Panc1 (cell line): ENCODE measurements around the gene MAIP1. TPM values are rescaled to one million over a fixed set of nuclear protein-coding genes. Genes with fewer than 3 reads are reported as not detected.

Source experiments
- ATAC-seq: fragments of 200-7000 bp; cut with Tn5 transposase; 2 replicates; pipeline ENCODE4 v1.9.1; 2020; ENCODE audit warnings: mild to moderate bottlenecking, moderate library complexity
- BruUV-seq: library from RNA; stranded (reverse); fragments of 400-500 nt; replicated peaks from 2 replicates; lab custom pipeline; 2021; lab: Mats Ljungman, UMichigan
- CTCF ChIA-PET: fragments of 300-600 bp; sonication (Branson Sonifier 250); formaldehyde crosslinking; loops from one replicate; lab custom pipeline; 2022; ENCODE audit warnings: antibody characterized with exemption; lab: Charles Lee
- POLR2A ChIA-PET: fragments of 300-600 bp; sonication (Branson Sonifier 250); formaldehyde crosslinking; loops from one replicate; lab custom pipeline; 2022; ENCODE audit warnings: antibody characterized with exemption; lab: Charles Lee
- DNase-seq: peaks from one replicate; pipeline ENCODE4 v3.0.0-alpha.2; 2010; ENCODE audit warnings: low read depth, low spot score
- H3K27ac ChIP-seq: 2 replicates; pipeline ENCODE4 v1.5.1; 2011; ENCODE audit warnings: mild to moderate bottlenecking, low read length, inconsistent platforms
- H3K27me3 ChIP-seq: fragments of 200-500 bp; sonication (Bioruptor generic); 2 replicates; pipeline ENCODE4 v1.6.0; 2014; ENCODE audit warnings: low read length, inconsistent platforms; ENCODE audit not compliant: control insufficient read depth, insufficient read depth
- H3K36me3 ChIP-seq: fragments of 200-500 bp; sonication (Bioruptor generic); 2 replicates; pipeline ENCODE4 v1.5.1; 2014; ENCODE audit warnings: inconsistent platforms, mild to moderate bottlenecking, low read length, moderate library complexity; ENCODE audit not compliant: control insufficient read depth, insufficient read depth
- H3K4me1 ChIP-seq: 2 replicates; pipeline ENCODE4 v1.5.1; 2011; ENCODE audit warnings: inconsistent platforms, mild to moderate bottlenecking, low read length, moderate library complexity; ENCODE audit not compliant: control insufficient read depth, insufficient read depth
- H3K4me3 ChIP-seq, 2 experiments: 2 replicates each; pipeline ENCODE4 v1.5.1; 2011 to 2012; ENCODE audit warnings: low read depth in 2 of 2, low read length in 2 of 2, mild to moderate bottlenecking in 2 of 2, inconsistent platforms in 1 of 2, moderate library complexity in 1 of 2
- H3K9me3 ChIP-seq: fragments of 200-500 bp; sonication (Bioruptor generic); 2 replicates; pipeline ENCODE4 v1.5.1; 2014; ENCODE audit warnings: low read depth, mild to moderate bottlenecking, inconsistent platforms, low read length, moderate library complexity; ENCODE audit not compliant: control insufficient read depth, insufficient read depth
- POLR2AphosphoS5 ChIP-seq: IDR thresholded peaks from 2 replicates; pipeline ENCODE4 v1.6.1; 2012; ENCODE audit warnings: mild to moderate bottlenecking, low read depth, low read length, moderate library complexity
- SIN3A ChIP-seq: IDR thresholded peaks from 2 replicates; pipeline ENCODE4 v1.6.1; 2012; ENCODE audit warnings: low read depth, mild to moderate bottlenecking, low read length, moderate library complexity, borderline replicate concordance; ENCODE audit not compliant: insufficient read depth
- TCF7L2 ChIP-seq: IDR thresholded peaks from 2 replicates; pipeline ENCODE4 v1.6.1; 2011; ENCODE audit warnings: mild to moderate bottlenecking, low read depth, low read length, inconsistent platforms
- in situ Hi-C: cut with HindIII; loops from 2 replicates; pipeline ENCODE4 v1.10.0; 2016; ENCODE audit warnings: low sequenced_read_pairs, low pct_unique_long_range_greater_than_20kb
- intact Hi-C: fragments of 100-400 bp; cut with micrococcal nuclease; formaldehyde crosslinking; loops from one replicate; pipeline ENCODE4 v1.10.0; 2022; ENCODE audit not compliant: unreplicated experiment
- total RNA-seq: library from RNA; stranded (reverse); gene quantifications from one replicate; pipeline ENCODE4 v1.2.1, GENCODE V29; 2021; ENCODE audit not compliant: unreplicated experiment
- TF ChIP-seq, protein P1 (sequence below), 2 experiments: IDR thresholded peaks; 2 replicates each; pipeline ENCODE4 v1.6.1; 2011 to 2012; ENCODE audit warnings: low read depth in 2 of 2, control low read depth in 1 of 2, low read length in 1 of 2, mild to moderate bottlenecking in 1 of 2, moderate library complexity in 1 of 2; ENCODE audit not compliant: insufficient read depth in 1 of 2
- TF ChIP-seq, protein P2 (sequence below): fragments of 450-650 bp; IDR thresholded peaks from 2 replicates; pipeline ENCODE4 v1.5.1; 2017; ENCODE audit warnings: mild to moderate bottlenecking

Gene MAIP1
- total RNA-seq, 1 experiment from 2014 or later = 20.9 TPM

GRCh38 chr2:199982126-199982843, 26.9 kb downstream of the MAIP1 start:
- TF ChIP-seq TCF7L2 (no peak), POLR2AphosphoS5 (no peak), SIN3A (no peak)
- TF ChIP-seq, protein P1, sequence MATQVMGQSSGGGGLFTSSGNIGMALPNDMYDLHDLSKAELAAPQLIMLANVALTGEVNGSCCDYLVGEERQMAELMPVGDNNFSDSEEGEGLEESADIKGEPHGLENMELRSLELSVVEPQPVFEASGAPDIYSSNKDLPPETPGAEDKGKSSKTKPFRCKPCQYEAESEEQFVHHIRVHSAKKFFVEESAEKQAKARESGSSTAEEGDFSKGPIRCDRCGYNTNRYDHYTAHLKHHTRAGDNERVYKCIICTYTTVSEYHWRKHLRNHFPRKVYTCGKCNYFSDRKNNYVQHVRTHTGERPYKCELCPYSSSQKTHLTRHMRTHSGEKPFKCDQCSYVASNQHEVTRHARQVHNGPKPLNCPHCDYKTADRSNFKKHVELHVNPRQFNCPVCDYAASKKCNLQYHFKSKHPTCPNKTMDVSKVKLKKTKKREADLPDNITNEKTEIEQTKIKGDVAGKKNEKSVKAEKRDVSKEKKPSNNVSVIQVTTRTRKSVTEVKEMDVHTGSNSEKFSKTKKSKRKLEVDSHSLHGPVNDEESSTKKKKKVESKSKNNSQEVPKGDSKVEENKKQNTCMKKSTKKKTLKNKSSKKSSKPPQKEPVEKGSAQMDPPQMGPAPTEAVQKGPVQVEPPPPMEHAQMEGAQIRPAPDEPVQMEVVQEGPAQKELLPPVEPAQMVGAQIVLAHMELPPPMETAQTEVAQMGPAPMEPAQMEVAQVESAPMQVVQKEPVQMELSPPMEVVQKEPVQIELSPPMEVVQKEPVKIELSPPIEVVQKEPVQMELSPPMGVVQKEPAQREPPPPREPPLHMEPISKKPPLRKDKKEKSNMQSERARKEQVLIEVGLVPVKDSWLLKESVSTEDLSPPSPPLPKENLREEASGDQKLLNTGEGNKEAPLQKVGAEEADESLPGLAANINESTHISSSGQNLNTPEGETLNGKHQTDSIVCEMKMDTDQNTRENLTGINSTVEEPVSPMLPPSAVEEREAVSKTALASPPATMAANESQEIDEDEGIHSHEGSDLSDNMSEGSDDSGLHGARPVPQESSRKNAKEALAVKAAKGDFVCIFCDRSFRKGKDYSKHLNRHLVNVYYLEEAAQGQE (IDR thresholded peaks at IDR 0.05; ENCODE audit: insufficient read depth in 1 of 2, low read depth in 2 of 2, low read length in 1 of 2) = no peak
- TF ChIP-seq, protein P2, sequence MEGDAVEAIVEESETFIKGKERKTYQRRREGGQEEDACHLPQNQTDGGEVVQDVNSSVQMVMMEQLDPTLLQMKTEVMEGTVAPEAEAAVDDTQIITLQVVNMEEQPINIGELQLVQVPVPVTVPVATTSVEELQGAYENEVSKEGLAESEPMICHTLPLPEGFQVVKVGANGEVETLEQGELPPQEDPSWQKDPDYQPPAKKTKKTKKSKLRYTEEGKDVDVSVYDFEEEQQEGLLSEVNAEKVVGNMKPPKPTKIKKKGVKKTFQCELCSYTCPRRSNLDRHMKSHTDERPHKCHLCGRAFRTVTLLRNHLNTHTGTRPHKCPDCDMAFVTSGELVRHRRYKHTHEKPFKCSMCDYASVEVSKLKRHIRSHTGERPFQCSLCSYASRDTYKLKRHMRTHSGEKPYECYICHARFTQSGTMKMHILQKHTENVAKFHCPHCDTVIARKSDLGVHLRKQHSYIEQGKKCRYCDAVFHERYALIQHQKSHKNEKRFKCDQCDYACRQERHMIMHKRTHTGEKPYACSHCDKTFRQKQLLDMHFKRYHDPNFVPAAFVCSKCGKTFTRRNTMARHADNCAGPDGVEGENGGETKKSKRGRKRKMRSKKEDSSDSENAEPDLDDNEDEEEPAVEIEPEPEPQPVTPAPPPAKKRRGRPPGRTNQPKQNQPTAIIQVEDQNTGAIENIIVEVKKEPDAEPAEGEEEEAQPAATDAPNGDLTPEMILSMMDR = no peak
- ATAC-seq (no peak), DNase-seq (no peak)
- no peak overlapping the region for H3K4me3 ChIP-seq
- no peaks in the 10 kb centered on the region for H3K36me3 ChIP-seq
- H3K27me3 ChIP-seq = no peaks in the 10 kb centered on the region
- POLR2A ChIA-PET = no interaction called here
- H3K4me1 ChIP-seq = peaks cover 16% of the 10 kb centered on the region
- BruUV-seq = no TSS peak
- no peaks in the 10 kb centered on the region for H3K9me3 ChIP-seq
- CTCF ChIA-PET = no interaction called here
- in situ Hi-C loops (no loop called here), intact Hi-C loops (loop anchor here (10.0 kb wide), 1 partner anchor 213 kb away; no protein-coding TSS in a partner anchor)
- H3K27ac ChIP-seq = peak overlapping the region; percentile 37; the same call in 1 of the 2 replicates

GRCh38 chr2:199983534-199983933, 28.2 kb downstream of the MAIP1 start:
- H3K27ac ChIP-seq = no peak overlapping the region
- CTCF ChIA-PET = no interaction called here
- peaks cover 12% of the 10 kb centered on the region for H3K4me1 ChIP-seq
- DNase-seq = no peak
- H3K9me3 ChIP-seq = no peaks in the 10 kb centered on the region
- POLR2A ChIA-PET = interaction anchor here (0.6 kb wide), 1 partner anchor 10 kb away, joined by 5 read pairs; no protein-coding TSS in a partner anchor
- H3K4me3 ChIP-seq = no peak overlapping the region
- intact Hi-C loops = loop anchor here (10.0 kb wide), 1 partner anchor 211 kb away; no protein-coding TSS in a partner anchor
- TF ChIP-seq, protein P2 = no peak
- TF ChIP-seq, protein P1 (IDR thresholded peaks at IDR 0.05; ENCODE audit: insufficient read depth in 1 of 2, low read depth in 2 of 2, low read length in 1 of 2) = no peak
- TF ChIP-seq POLR2AphosphoS5 = no peak
- TF ChIP-seq SIN3A = no peak
- no peak for TF ChIP-seq TCF7L2
- BruUV-seq = no TSS peak
- no peaks in the 10 kb centered on the region for H3K36me3 ChIP-seq
- ATAC-seq = no peak
- no peaks in the 10 kb centered on the region for H3K27me3 ChIP-seq
- in situ Hi-C loops = no loop called here
